Left lobe of liver (tissue), 2 donors: ENCODE measurements around the gene BEGAIN. TPM values are rescaled to one million over a fixed set of nuclear protein-coding genes. Genes with fewer than 3 reads are reported as not detected.

ENCODE experiments used
- ATAC-seq: fragments of 200-7000 bp; cut with Tn5 transposase; one replicate; pipeline ENCODE4 v1.9.1; 2020; ENCODE audit warnings: mild to moderate bottlenecking, moderate library complexity
- DNase-seq: peaks from one replicate; pipeline ENCODE4 v3.0.0-alpha.2; 2020; ENCODE audit warnings: low spot score
- total RNA-seq: library from RNA; stranded (reverse); gene quantifications from one replicate; pipeline ENCODE4 v1.2.1, GENCODE V29; 2021
- donor health status: DM: no; HTN: no; CAD: no; lungs with moderate emphysema.
- donor health status: DM: no; HTN: yes; CAD: no.

The BEGAIN gene
- total RNA-seq, 1 donor from 2014 or later: 0.70 TPM

GRCh38 chr14:100568998-100569733, 18.1 kb downstream of the BEGAIN start:
- ATAC-seq (no peak), DNase-seq (no peak)

GRCh38 chr14:100568164-100568997, 18.8 kb downstream of the BEGAIN start:
- ATAC-seq: no peak
- DNase-seq: no peak

GRCh38 chr14:100567877-100568163, 19.4 kb downstream of the BEGAIN start:
- DNase-seq: no peak
- ATAC-seq: peak; percentile 40

- peak; percentile 7 for ATAC-seq
- no peak for DNase-seq
Observed at GRCh38 chr14:100567009-100567876, 20.0 kb downstream of the BEGAIN start.

- ATAC-seq (no peak), DNase-seq (no peak)
Observed at GRCh38 chr14:100566586-100566985, 20.6 kb downstream of the BEGAIN start.

- ATAC-seq (no peak), DNase-seq (no peak)
Observed at GRCh38 chr14:100566119-100566518, 21.1 kb downstream of the BEGAIN start.

- ATAC-seq (no peak), DNase-seq (no peak)
Observed at GRCh38 chr14:100565650-100566049, 21.6 kb downstream of the BEGAIN start.

- DNase-seq (no peak), ATAC-seq (no peak)
Observed at GRCh38 chr14:100564512-100564911, 22.7 kb downstream of the BEGAIN start.

GRCh38 chr14:100562751-100563150, 24.5 kb downstream of the BEGAIN start:
- DNase-seq: no peak
- ATAC-seq: no peak

- DNase-seq: no peak
- ATAC-seq: no peak
Observed at GRCh38 chr14:100561005-100561404, 26.2 kb downstream of the BEGAIN start.

- no peak for ATAC-seq
- DNase-seq: no peak
Observed at GRCh38 chr14:100560471-100560870, 26.7 kb downstream of the BEGAIN start.

- no peak for DNase-seq
- no peak for ATAC-seq
Observed at GRCh38 chr14:100559455-100559854, 27.8 kb downstream of the BEGAIN start.

GRCh38 chr14:100558966-100559365, 28.3 kb downstream of the BEGAIN start:
- DNase-seq (no peak), ATAC-seq (no peak)

GRCh38 chr14:100558226-100558625, 29.0 kb downstream of the BEGAIN start:
- ATAC-seq (no peak), DNase-seq (no peak)

- ATAC-seq: peak; percentile 7
- no peak for DNase-seq
Observed at GRCh38 chr14:100557658-100558057, 29.6 kb downstream of the BEGAIN start.

- no peak for ATAC-seq
- no peak for DNase-seq
Observed at GRCh38 chr14:100556936-100557505, 30.2 kb downstream of the BEGAIN start.

GRCh38 chr14:100556140-100556475, 31.1 kb downstream of the BEGAIN start:
- DNase-seq (no peak), ATAC-seq (no peak)

- ATAC-seq (peak; percentile 14), DNase-seq (no peak)
Observed at GRCh38 chr14:100555436-100556139, 31.6 kb downstream of the BEGAIN start.

- DNase-seq (no peak), ATAC-seq (no peak)
Observed at GRCh38 chr14:100554696-100555320, 32.4 kb downstream of the BEGAIN start.

- DNase-seq (no peak), ATAC-seq (peak; percentile 13)
Observed at GRCh38 chr14:100554082-100554677, 33.0 kb downstream of the BEGAIN start.
